Neural progenitor cell (in vitro differentiated cells): Measurements from ENCODE around the gene FAF1.

Experiments used
- EZH2 ChIP-seq: fragments of 200-600 bp; sonication (generic); IDR thresholded peaks from 2 replicates; pipeline ENCODE4 v1.6.1; 2017; ENCODE audit warnings: antibody characterized with exemption, mild to moderate bottlenecking, moderate library complexity
- TF ChIP-seq, protein P1 (sequence below): fragments of 200-600 bp; sonication (generic); IDR thresholded peaks from 2 replicates; pipeline ENCODE4 v1.5.1; 2017; ENCODE audit warnings: antibody characterized with exemption, mild to moderate bottlenecking

DNA sequence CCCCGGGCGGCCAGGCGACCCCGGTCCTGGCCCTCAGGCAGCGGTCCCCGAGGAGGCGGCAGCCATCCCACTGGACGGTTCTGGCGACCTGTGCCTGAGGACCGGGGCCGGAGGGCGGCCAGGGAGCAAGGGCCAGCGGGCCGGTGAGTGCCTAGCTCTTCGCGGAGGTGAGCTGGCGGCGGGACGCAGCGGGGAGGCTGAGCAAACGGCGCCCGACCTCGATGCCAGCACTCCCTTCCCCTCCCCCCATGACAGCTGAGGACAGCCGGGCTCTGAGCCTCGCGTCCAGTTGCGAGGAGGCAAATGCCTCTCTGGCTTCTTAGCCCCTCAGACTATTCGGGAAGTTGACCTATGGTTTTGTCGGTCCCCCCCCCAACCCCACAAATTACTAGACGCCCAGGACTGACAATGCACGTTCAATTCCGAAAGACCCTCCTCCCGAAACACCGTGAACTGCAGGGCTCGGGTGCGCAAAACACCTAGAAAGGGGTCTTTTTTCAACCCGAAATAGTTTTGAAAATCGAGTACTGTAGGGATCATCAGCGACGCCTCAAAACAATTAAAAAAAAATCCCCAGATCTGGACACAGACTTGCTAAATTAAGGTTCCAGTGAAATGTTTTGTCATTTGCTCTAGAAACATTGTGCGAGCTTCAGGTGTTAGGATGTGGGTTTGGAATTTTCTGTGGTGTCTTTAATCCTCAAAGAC is 18.2 kb upstream of the FAF1 start:
- TF ChIP-seq, protein P1, sequence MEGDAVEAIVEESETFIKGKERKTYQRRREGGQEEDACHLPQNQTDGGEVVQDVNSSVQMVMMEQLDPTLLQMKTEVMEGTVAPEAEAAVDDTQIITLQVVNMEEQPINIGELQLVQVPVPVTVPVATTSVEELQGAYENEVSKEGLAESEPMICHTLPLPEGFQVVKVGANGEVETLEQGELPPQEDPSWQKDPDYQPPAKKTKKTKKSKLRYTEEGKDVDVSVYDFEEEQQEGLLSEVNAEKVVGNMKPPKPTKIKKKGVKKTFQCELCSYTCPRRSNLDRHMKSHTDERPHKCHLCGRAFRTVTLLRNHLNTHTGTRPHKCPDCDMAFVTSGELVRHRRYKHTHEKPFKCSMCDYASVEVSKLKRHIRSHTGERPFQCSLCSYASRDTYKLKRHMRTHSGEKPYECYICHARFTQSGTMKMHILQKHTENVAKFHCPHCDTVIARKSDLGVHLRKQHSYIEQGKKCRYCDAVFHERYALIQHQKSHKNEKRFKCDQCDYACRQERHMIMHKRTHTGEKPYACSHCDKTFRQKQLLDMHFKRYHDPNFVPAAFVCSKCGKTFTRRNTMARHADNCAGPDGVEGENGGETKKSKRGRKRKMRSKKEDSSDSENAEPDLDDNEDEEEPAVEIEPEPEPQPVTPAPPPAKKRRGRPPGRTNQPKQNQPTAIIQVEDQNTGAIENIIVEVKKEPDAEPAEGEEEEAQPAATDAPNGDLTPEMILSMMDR, result no peak
- peak; percentile 89 for TF ChIP-seq EZH2
